ENCODE measurements around the gene DMXL1.

- TF ChIP-seq CTCF (IDR thresholded peaks at IDR 0.05; ENCODE audit: low read length) (no peak), EZH2 (IDR thresholded peaks at IDR 0.05; ENCODE audit: borderline replicate concordance, low read length) (no peak)
Measured at GRCh38 chr5:119207105-119207504, 136.2 kb downstream of the DMXL1 start.
